SH-SY5Y (cell line): ENCODE data around the gene PSMC1.

Source experiments
- GATA2 ChIP-seq: IDR thresholded peaks from 2 replicates; pipeline ENCODE4 v1.6.1; 2011; ENCODE audit warnings: mild to moderate bottlenecking, low read depth, low read length
- GATA3 ChIP-seq: IDR thresholded peaks from 2 replicates; pipeline ENCODE4 v1.6.1; 2011; ENCODE audit warnings: low read depth, mild to moderate bottlenecking, low read length, moderate library complexity

GRCh38 chr14:90276646-90277367 lies 20.5 kb downstream of the PSMC1 start:
- no peak for TF ChIP-seq GATA3
- TF ChIP-seq GATA2, result no peak
